T-cell (primary cell): ENCODE data around the gene SLC39A9. TPM values are rescaled to one million over a fixed set of nuclear protein-coding genes. Genes with fewer than 3 reads are reported as not detected.

Experiments used
- ATAC-seq, 4 experiments: fragments of 200-7000 bp in 3 of 4; fragments of 150-1000 bp in 1 of 4; cut with Tn5 transposase; replicated peaks in 1 of 4; 1 replicate in 3 of 4; 2 replicates in 1 of 4; pipeline ENCODE4 v1.10.0; 2021; ENCODE audit warnings: moderate library complexity in 3 of 4, mild to moderate bottlenecking in 2 of 4, moderate number of reproducible peaks in 1 of 4
- CTCF ChIA-PET, 2 donors: fragments of 300-600 bp; sonication (Branson Sonifier 250); formaldehyde crosslinking; loops; one replicate each; lab custom pipeline; 2022; ENCODE audit warnings: antibody characterized with exemption in 2 of 2; lab: Charles Lee
- POLR2A ChIA-PET, 2 donors: fragments of 300-600 bp; sonication (Branson Sonifier 250); formaldehyde crosslinking; loops; one replicate each; lab custom pipeline; 2022; ENCODE audit warnings: antibody characterized with exemption in 2 of 2; lab: Charles Lee
- DNase-seq, 35 experiments: peaks; one replicate each; pipeline versions ENCODE4 v3.0.0 to v3.0.0-alpha.2; 2013 to 2023
- H3K27ac ChIP-seq: one replicate; pipeline ENCODE4 v1.5.1; 2013; ENCODE audit warnings: low read length
- H3K27me3 ChIP-seq, 2 experiments: replicated peaks in 1 of 2; 1 replicate in 1 of 2; 2 replicates in 1 of 2; pipeline versions ENCODE4 v1.6.1 to v1.7.0; 2013; ENCODE audit warnings: low read length in 1 of 2, mixed read lengths in 1 of 2; ENCODE audit not compliant: control insufficient read depth in 2 of 2, insufficient read depth in 2 of 2; ENCODE audit errors: extremely low read depth in 1 of 2
- H3K36me3 ChIP-seq, 2 donors: 1 replicate in 1 of 2; 2 replicates in 1 of 2; pipeline versions ENCODE4 v1.6.1 to v1.7.0; 2013; ENCODE audit warnings: low read length in 1 of 2; ENCODE audit not compliant: control insufficient read depth in 2 of 2, insufficient read depth in 1 of 2; ENCODE audit errors: extremely low read depth in 1 of 2
- H3K4me1 ChIP-seq, 2 experiments: 1 replicate in 1 of 2; 2 replicates in 1 of 2; pipeline versions ENCODE4 v1.6.1 to v1.7.0; 2013; ENCODE audit warnings: low read length in 2 of 2, mixed read lengths in 1 of 2; ENCODE audit not compliant: insufficient read depth in 2 of 2, control insufficient read depth in 1 of 2; ENCODE audit errors: extremely low read depth in 1 of 2
- H3K4me3 ChIP-seq, 2 donors: 1 replicate in 1 of 2; 2 replicates in 1 of 2; pipeline versions ENCODE4 v1.5.1 to v1.7.0; 2013; ENCODE audit warnings: mild to moderate bottlenecking in 2 of 2, low read length in 1 of 2, moderate library complexity in 1 of 2; ENCODE audit not compliant: control insufficient read depth in 1 of 2; ENCODE audit errors: extremely low read depth in 1 of 2
- H3K9me3 ChIP-seq: 2 replicates; pipeline ENCODE4 v1.7.0; 2013
- H3K27ac Mint-ChIP-seq, 2 donors: one replicate each; pipeline ENCODE4 v1.8.0; 2020 to 2021; ENCODE audit warnings: mild to moderate bottlenecking in 2 of 2, mixed read lengths in 2 of 2
- H3K27me3 Mint-ChIP-seq, 2 donors: one replicate each; pipeline ENCODE4 v1.8.0; 2021 to 2022; ENCODE audit warnings: mixed read lengths in 2 of 2
- H3K36me3 Mint-ChIP-seq: one replicate; pipeline ENCODE4 v1.8.0; 2021; ENCODE audit warnings: mixed read lengths
- H3K4me1 Mint-ChIP-seq, 3 donors: one replicate each; pipeline ENCODE4 v1.8.0; 2020 to 2022; ENCODE audit warnings: mixed read lengths in 3 of 3, mild to moderate bottlenecking in 1 of 3
- H3K4me3 Mint-ChIP-seq, 3 donors: one replicate each; pipeline ENCODE4 v1.8.0; 2020 to 2022; ENCODE audit warnings: mild to moderate bottlenecking in 3 of 3, mixed read lengths in 3 of 3, moderate library complexity in 3 of 3
- H3K9me3 Mint-ChIP-seq, 3 donors: one replicate each; pipeline ENCODE4 v1.8.0; 2020 to 2022; ENCODE audit warnings: mixed read lengths in 3 of 3
- WGBS: methylation state at CpG from one replicate; pipeline ENCODE4 v1.1.5; 2013; ENCODE audit warnings: missing lambda C conversion rate; ENCODE audit not compliant: insufficient coverage; 5-methylcytosine and 5-hydroxymethylcytosine counted together
- total RNA-seq, 35 experiments: library from RNA in 6 of 35; stranded (reverse) in 6 of 35; fragments of 120-200 nt in 1 of 35; gene quantifications; one replicate each; pipeline versions ENCODE4 v1.2.1 to v1.2.4 and lab custom pipeline; 2013 to 2026

SLC39A9 gene
- total RNA-seq, 5 donors from 2014 or later (not counting 1 experiment from before 2014, with no cell fraction given): 23.4 to 38.0 (median 33.0) TPM

DNA sequence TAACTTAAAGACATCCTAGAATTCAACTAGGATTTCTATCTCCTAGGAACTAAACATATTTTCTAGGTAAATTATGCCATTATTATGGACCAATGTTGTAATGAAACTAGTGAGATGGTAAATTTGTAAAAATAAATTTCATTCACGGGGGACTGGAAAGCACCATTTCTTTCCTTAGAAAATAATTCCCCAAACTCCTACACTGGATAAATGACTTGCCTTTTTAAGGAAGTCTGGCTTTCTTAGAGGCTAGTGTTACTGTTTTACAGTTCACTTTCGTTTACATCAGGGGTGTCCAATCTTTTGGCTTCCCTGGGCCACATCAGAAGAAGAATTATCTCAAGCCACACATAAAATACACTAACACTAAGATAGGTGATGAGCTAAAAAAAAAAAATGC lies 3.3 kb downstream of the SLC39A9 start:
- H3K27me3 ChIP-seq: no peaks in the 10 kb centered on the region
- no CpG with 5 or more reads among the region's 2 CpGs for WGBS
- H3K4me1 ChIP-seq: peaks cover 30 to 37% of the 10 kb centered on the region in 2 experiments
- ATAC-seq: no peak
- peaks cover 13% of the 10 kb centered on the region for H3K36me3 Mint-ChIP-seq
- H3K27me3 Mint-ChIP-seq: no peaks in the 10 kb centered on the region
- no peak for DNase-seq
- no peak overlapping the region for H3K27ac Mint-ChIP-seq
- no peak overlapping the region for H3K4me3 Mint-ChIP-seq
- no peaks in the 10 kb centered on the region for H3K9me3 ChIP-seq
- CTCF ChIA-PET: interaction anchor here (0.5 to 0.6 kb wide), 3 partner anchors 16 to 410 kb away, joined by 3 to 5 read pairs (median 3); no protein-coding TSS in a partner anchor
- no peaks in the 10 kb centered on the region for H3K9me3 Mint-ChIP-seq
- H3K4me1 Mint-ChIP-seq: peaks cover 54 to 70% (median 66%) of the 10 kb centered on the region in 3 donors
- no peak overlapping the region for H3K4me3 ChIP-seq
- H3K27ac ChIP-seq: no peak overlapping the region
- H3K36me3 ChIP-seq: no peaks in the 10 kb centered on the region
- POLR2A ChIA-PET: interaction anchor here in 1 of 2 donors (0.6 kb wide), 2 partner anchors 9 to 1158 kb away, joined by 3 to 4 read pairs; no protein-coding TSS in a partner anchor

DNA sequence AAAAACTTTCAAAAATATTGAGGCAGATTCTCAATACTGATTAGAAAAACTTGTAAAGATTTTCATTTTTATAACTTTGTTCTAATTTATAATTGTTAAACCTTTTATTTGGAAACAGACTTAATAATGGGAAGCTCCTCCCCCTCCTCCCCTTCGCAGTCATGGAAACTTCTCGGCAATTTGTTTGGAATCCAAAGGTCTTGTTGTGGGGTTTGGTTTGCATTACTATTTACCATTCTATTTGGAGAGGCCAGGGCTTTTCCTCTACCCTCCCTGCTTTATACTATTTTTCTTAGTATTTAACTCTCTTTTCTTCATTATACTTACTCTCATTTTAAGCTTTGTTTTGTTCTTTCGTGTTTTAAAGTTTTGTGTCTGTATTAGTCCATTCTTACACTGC lies 6.0 kb downstream of the SLC39A9 start:
- H3K4me1 Mint-ChIP-seq: peaks cover 48 to 60% (median 60%) of the 10 kb centered on the region in 3 donors
- Histone ChIP-seq H3K4me1 (peaks cover 20% of the 10 kb centered on the region in 2 experiments), H3K27me3 (no peaks in the 10 kb centered on the region), H3K27ac (no peak overlapping the region), H3K9me3 (no peaks in the 10 kb centered on the region), H3K4me3 (no peak overlapping the region), H3K36me3 (no peaks in the 10 kb centered on the region)
- H3K27ac Mint-ChIP-seq: no peak overlapping the region
- ATAC-seq (no peak), DNase-seq (no peak)
- POLR2A ChIA-PET: no interaction called here
- H3K27me3 Mint-ChIP-seq: no peaks in the 10 kb centered on the region
- H3K36me3 Mint-ChIP-seq: peaks cover 27% of the 10 kb centered on the region
- H3K4me3 Mint-ChIP-seq: no peak overlapping the region
- CTCF ChIA-PET: interaction anchor here in 1 of 2 donors (0.6 kb wide), 1 partner anchor 26 kb away, joined by 3 read pairs; no protein-coding TSS in a partner anchor
- no peaks in the 10 kb centered on the region for H3K9me3 Mint-ChIP-seq
- WGBS: no CpG with 5 or more reads among the region's 3 CpGs

DNA sequence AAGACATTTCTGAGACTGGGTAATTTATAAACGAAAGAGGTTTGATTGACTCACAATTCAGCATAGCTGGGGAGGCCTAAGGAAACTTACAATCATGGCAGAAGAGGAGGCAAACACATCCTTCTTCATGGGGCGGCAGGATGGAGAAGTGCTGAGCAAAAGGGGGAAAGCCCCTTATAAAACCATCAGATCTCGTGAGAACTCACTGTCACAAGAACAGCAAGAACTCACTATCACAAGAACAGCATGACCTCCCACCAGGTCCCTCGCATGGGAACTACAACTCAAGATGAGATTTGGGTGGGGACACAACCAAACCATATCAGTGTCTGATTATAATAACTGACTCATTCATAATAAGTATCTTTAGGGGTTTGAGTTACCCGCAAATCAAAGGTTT lies 6.4 kb downstream of the SLC39A9 start:
- no peak for ATAC-seq
- WGBS: no CpG with 5 or more reads among the region's 5 CpGs
- no peak for DNase-seq
- H3K27ac Mint-ChIP-seq: no peak overlapping the region
- no peak overlapping the region for H3K4me3 ChIP-seq
- H3K4me3 Mint-ChIP-seq: no peak overlapping the region
- H3K9me3 ChIP-seq: no peaks in the 10 kb centered on the region
- H3K36me3 ChIP-seq: no peaks in the 10 kb centered on the region
- peaks cover 44 to 58% (median 56%) of the 10 kb centered on the region in 3 donors for H3K4me1 Mint-ChIP-seq
- peaks cover 16% of the 10 kb centered on the region in 2 experiments for H3K4me1 ChIP-seq
- ChIA-PET POLR2A (no interaction called here), CTCF (no interaction called here)
- H3K9me3 Mint-ChIP-seq: no peaks in the 10 kb centered on the region
- H3K27ac ChIP-seq: no peak overlapping the region
- H3K27me3 Mint-ChIP-seq: no peaks in the 10 kb centered on the region
- H3K27me3 ChIP-seq: no peaks in the 10 kb centered on the region
- peaks cover 27% of the 10 kb centered on the region for H3K36me3 Mint-ChIP-seq

DNA sequence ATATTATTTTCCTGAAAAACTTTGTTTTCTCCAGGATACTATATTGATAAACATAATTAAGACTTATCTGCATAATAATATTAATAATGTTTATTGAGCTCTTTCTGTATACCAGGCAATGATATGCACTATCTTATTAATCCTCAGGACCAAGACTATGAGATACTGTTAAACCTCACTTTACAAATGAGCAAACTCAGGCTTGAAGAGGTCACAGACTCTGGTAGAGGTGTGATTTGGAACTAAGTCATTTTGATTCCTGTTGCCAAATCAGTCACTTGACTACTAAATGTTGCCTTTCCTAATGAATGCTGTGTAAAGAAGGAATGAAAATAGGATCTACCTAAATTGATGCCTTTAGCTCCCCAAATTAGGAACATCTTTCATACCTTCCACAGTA lies 7.3 kb downstream of the SLC39A9 start:
- Histone ChIP-seq H3K4me1 (peaks cover 7 to 9% of the 10 kb centered on the region in 2 experiments), H3K9me3 (no peaks in the 10 kb centered on the region), H3K27me3 (no peaks in the 10 kb centered on the region), H3K27ac (no peak overlapping the region), H3K4me3 (no peak overlapping the region), H3K36me3 (no peaks in the 10 kb centered on the region)
- ChIA-PET CTCF (interaction anchor here in 1 of 2 donors (0.6 kb wide), 1 partner anchor 21 kb away, joined by 3 read pairs; no protein-coding TSS in a partner anchor), POLR2A (no interaction called here)
- ATAC-seq (no peak), DNase-seq (no peak)
- Mint-ChIP-seq H3K36me3 (peaks cover 23% of the 10 kb centered on the region), H3K4me1 (peaks cover 35 to 54% (median 47%) of the 10 kb centered on the region in 3 donors), H3K27me3 (no peaks in the 10 kb centered on the region), H3K9me3 (no peaks in the 10 kb centered on the region), H3K4me3 (no peak overlapping the region), H3K27ac (no peak overlapping the region)

DNA sequence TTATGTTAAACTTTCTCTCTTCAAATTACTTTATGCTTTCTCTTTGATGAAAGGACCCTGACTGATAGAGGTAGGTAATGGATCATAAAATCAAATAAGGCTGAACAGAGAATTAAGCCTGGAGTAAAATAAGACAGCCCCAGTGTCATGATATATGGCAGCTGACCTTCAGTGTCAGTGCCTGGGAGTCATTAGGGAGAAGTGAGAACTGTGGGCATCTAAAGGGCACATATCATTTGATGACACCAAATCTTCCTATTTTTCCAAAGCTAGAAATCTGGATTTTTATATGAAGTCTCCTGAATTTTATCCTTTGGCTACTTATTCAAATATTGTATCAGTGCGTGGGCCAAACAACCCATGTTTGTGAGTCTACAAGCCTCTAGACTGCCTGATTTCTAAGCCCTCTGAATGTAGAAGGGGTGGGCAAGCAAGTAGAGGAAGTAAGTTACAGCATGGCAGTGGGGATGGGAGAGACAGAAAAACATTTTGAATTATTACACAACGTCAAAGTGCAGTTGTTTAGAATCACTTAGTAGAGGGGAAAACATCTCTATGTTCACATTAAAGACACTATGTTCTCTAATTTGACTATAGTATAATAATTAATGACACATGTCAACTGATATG lies 10.0 kb downstream of the SLC39A9 start:
- H3K27me3 ChIP-seq: no peaks in the 10 kb centered on the region
- Mint-ChIP-seq H3K27me3 (no peaks in the 10 kb centered on the region), H3K36me3 (peaks cover 26% of the 10 kb centered on the region), H3K4me1 (peaks cover 29 to 44% (median 36%) of the 10 kb centered on the region in 3 donors), H3K4me3 (no peak overlapping the region), H3K27ac (no peak overlapping the region), H3K9me3 (no peaks in the 10 kb centered on the region)
- DNase-seq: no peak
- no peak for ATAC-seq
- WGBS: no CpG with 5 or more reads among the region's 2 CpGs
- no peaks in the 10 kb centered on the region for H3K36me3 ChIP-seq
- ChIA-PET CTCF (no interaction called here), POLR2A (no interaction called here)
- no peak overlapping the region for H3K4me3 ChIP-seq
- H3K9me3 ChIP-seq: no peaks in the 10 kb centered on the region
- no peak overlapping the region for H3K27ac ChIP-seq
- H3K4me1 ChIP-seq: peaks cover 0 to 2% of the 10 kb centered on the region in 2 experiments

DNA sequence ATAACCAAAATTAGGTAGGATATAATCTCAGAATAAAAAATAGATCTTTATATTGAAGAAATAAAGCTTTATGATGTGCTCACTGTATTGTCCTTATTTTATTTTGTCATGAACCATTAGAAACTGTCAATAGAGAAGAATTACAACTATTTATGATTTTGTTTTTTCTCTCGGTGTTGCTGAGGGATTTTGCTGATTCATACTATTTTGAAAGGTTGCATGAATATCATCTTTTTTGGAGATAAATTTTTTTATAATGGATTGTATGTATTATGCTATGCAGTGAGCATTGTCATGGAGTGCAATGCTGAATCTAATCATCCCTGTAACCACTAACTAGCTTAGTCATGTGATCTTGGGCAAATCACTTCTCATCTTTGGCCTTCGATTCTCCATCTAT lies 15.0 kb downstream of the SLC39A9 start:
- H3K9me3 Mint-ChIP-seq: no peaks in the 10 kb centered on the region
- ChIA-PET POLR2A (no interaction called here), CTCF (interaction anchor here in 1 of 2 donors (0.7 kb wide), 1 partner anchor 159 kb away, joined by 5 read pairs; no protein-coding TSS in a partner anchor)
- Histone ChIP-seq H3K27me3 (no peaks in the 10 kb centered on the region), H3K36me3 (no peaks in the 10 kb centered on the region), H3K9me3 (no peaks in the 10 kb centered on the region), H3K4me3 (no peak overlapping the region), H3K27ac (no peak overlapping the region), H3K4me1 (peaks cover 0 to 2% of the 10 kb centered on the region in 2 experiments)
- H3K36me3 Mint-ChIP-seq: peaks cover 17% of the 10 kb centered on the region
- H3K27ac Mint-ChIP-seq: no peak overlapping the region
- peaks cover 28 to 45% (median 30%) of the 10 kb centered on the region in 3 donors for H3K4me1 Mint-ChIP-seq
- no CpG with 5 or more reads among the region's 2 CpGs for WGBS
- H3K4me3 Mint-ChIP-seq: no peak overlapping the region
- ATAC-seq (no peak), DNase-seq (no peak)
- no peaks in the 10 kb centered on the region for H3K27me3 Mint-ChIP-seq
